Anterior cingulate cortex (tissue), 58 donors: ENCODE data around the gene WASHC1.
"Not testable (repeated sequence)": the region's sequence is repeated elsewhere in the genome, so short reads cannot be mapped to it uniquely, and the experiment has no call there.

Source experiments
- DNase-seq, 58 donors: peaks; one replicate each; lab custom pipeline; 2025; lab: John Stamatoyannopoulos, UW

The WASHC1 gene

DNA sequence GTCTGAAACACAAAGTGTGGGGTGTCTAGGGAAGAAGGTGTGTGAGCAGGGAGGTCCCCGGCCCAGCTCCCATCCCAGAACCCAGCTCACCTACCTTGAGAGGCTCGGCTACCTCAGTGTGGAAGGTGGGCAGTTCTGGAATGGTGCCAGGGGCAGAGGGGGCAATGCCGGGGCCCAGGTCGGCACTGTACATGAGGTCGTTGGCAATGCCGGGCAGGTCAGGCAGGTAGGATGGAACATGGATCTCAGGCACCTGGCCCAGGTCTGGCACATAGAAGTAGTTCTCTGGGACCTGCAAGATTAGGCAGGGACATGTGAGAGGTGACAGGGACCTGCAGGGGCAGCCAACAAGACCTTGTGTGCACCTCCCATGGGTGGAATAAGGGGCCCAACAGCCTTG, 12.4 kb downstream of the WASHC1 start:
- not testable (repeated sequence) for DNase-seq

DNA sequence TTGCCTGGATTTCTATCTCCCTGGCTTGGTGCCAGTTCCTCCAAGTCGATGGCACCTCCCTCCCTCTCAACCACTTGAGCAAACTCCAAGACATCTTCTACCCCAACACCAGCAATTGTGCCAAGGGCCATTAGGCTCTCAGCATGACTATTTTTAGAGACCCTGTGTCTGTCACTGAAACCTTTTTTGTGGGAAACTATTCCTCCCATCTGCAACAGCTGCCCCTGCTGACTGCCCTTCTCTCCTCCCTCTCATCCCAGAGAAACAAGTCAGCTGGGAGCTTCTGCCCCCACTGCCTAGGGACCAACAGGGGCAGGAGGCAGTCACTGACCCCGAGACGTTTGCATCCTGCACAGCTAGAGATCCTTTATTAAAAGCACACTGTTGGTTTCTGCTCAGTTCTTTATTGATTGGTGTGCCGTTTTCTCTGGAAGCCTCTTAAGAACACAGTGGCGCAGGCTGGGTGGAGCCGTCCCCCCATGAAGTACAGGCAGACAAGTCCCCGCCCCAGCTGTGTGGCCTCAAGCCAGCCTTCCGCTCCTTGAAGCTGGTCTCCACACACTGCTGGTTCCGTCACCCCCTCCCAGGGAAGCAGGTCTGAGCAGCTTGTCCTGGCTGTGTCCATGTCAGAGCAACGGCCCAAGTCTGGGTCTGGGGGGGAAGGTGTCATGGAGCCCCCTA, 15.0 kb downstream of the WASHC1 start:
- not testable (repeated sequence) for DNase-seq

DNA sequence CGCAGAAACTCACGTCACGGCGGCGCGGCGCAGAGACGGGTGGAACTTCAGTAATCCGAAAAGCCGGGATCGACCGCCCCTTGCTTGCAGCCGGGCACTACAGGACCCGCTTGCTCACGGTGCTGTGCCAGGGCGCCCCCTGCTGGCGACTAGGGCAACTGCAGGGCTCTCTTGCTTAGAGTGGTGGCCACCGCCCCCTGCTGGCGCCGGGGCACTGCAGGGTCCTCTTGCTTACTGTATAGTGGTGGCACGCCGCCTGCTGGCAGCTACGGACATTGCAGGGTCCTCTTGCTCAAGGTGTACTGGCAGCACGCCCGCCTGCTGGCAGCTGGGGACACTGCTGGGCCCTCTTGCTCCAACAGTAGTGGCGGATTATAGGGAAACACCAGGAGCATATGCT, 18.1 kb downstream of the WASHC1 start:
- not testable (repeated sequence) for DNase-seq

DNA sequence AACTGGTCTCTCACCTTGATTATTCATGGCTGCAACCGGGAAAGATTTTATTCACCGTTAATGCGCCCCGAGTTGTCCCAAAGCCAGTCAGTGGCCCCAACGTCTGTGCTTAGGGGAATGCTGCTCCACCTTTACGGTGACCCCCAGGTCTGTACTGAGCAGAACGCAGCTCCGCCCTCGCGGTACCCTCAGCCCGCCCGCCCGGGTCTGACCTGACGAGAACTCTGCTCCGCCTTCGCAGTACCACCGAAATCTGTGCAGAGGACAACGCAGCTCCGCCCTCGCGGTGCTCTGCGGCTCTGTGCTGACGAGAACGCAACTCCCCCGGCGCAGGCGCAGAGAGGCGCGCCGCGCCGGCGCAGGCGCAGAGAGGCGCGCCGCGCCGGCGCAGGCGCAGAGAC, 18.6 kb downstream of the WASHC1 start:
- not testable (repeated sequence) for DNase-seq

DNA sequence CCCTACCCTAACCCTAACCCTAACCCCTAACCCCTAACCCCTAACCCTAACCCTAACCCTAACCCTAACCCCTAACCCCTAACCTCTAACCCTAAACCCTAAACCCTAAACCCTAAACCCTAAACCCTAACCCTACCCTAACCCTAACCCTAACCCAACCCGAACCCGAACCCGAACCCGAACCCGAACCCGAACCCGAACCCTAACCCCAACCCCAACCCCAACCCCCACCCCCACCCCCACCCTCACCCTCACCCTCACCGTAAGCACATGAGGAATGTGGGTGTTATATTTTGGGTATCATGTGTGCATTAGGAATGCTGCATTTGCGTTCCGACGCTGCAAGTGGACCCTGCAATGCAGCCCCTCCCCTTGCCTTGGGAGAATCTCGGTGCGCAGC, 19.0 kb downstream of the WASHC1 start:
- not testable (repeated sequence) for DNase-seq
